H9 (cell line): Measurements from ENCODE around the gene MAML3. TPM values are rescaled to one million over a fixed set of nuclear protein-coding genes. Genes with fewer than 3 reads are reported as not detected.

Source experiments
- DNase-seq: peaks from one replicate; pipeline ENCODE4 v3.0.0-alpha.2; 2017
- H2AFZ ChIP-seq: one replicate; pipeline ENCODE4 v1.6.1; 2013; ENCODE audit warnings: mild to moderate bottlenecking, low read length, control low read depth, moderate library complexity
- H2AK5ac ChIP-seq: 2 replicates; pipeline ENCODE4 v1.6.1; 2013; ENCODE audit warnings: low read length, control low read depth, mixed read lengths; ENCODE audit not compliant: insufficient read length
- H2BK120ac ChIP-seq: one replicate; pipeline ENCODE4 v1.6.1; 2013; ENCODE audit warnings: low read depth, mild to moderate bottlenecking, low read length, control low read depth, inconsistent platforms; ENCODE audit not compliant: poor library complexity, severe bottlenecking
- H2BK12ac ChIP-seq: 2 replicates; pipeline ENCODE4 v1.6.1; 2013; ENCODE audit warnings: low read length, control low read depth, mixed read lengths, low read depth; ENCODE audit not compliant: insufficient read length
- H2BK15ac ChIP-seq: 2 replicates; pipeline ENCODE4 v1.6.1; 2013; ENCODE audit warnings: low read depth, low read length, control low read depth
- H2BK20ac ChIP-seq: one replicate; pipeline ENCODE4 v1.6.1; 2013; ENCODE audit warnings: low read depth, mild to moderate bottlenecking, low read length, control low read depth, inconsistent platforms; ENCODE audit not compliant: poor library complexity, severe bottlenecking
- H2BK5ac ChIP-seq: 2 replicates; pipeline ENCODE4 v1.6.1; 2013; ENCODE audit warnings: low read length, control low read depth, mixed read lengths; ENCODE audit not compliant: insufficient read length
- H3K14ac ChIP-seq: 2 replicates; pipeline ENCODE4 v1.6.1; 2013; ENCODE audit warnings: low read length, control low read depth; ENCODE audit not compliant: insufficient read depth
- H3K18ac ChIP-seq: 2 replicates; pipeline ENCODE4 v1.6.1; 2013; ENCODE audit warnings: low read depth, mild to moderate bottlenecking, mixed read lengths, low read length, control low read depth; ENCODE audit not compliant: insufficient read length
- H3K23ac ChIP-seq: 2 replicates; pipeline ENCODE4 v1.6.1; 2013; ENCODE audit warnings: low read length, control low read depth, mixed read lengths, low read depth; ENCODE audit not compliant: insufficient read length
- H3K23me2 ChIP-seq: 2 replicates; pipeline ENCODE4 v1.6.1; 2013; ENCODE audit warnings: low read depth, mild to moderate bottlenecking, mixed read lengths, low read length, control low read depth; ENCODE audit not compliant: insufficient read length, poor library complexity, severe bottlenecking
- H3K27ac ChIP-seq: 2 replicates; pipeline ENCODE4 v1.5.1; 2013; ENCODE audit warnings: low read length, control low read depth, mixed read lengths, low read depth; ENCODE audit not compliant: insufficient read length
- H3K27me3 ChIP-seq: 2 replicates; pipeline ENCODE4 v1.6.1; 2013; ENCODE audit warnings: low read length, control low read depth, inconsistent platforms; ENCODE audit not compliant: insufficient read depth
- H3K4ac ChIP-seq: 2 replicates; pipeline ENCODE4 v1.6.1; 2013; ENCODE audit warnings: low read depth, mild to moderate bottlenecking, control low read depth, inconsistent platforms, low read length, moderate library complexity
- H3K4me1 ChIP-seq: 2 replicates; pipeline ENCODE4 v1.6.1; 2013; ENCODE audit warnings: low read length, control low read depth, inconsistent platforms; ENCODE audit not compliant: insufficient read depth
- H3K4me2 ChIP-seq: 2 replicates; pipeline ENCODE4 v1.6.1; 2013; ENCODE audit warnings: low read length, control low read depth, mixed read lengths; ENCODE audit not compliant: insufficient read length, insufficient read depth
- H3K56ac ChIP-seq: 2 replicates; pipeline ENCODE4 v1.6.1; 2013; ENCODE audit warnings: low read depth, mild to moderate bottlenecking, mixed read lengths, low read length, control low read depth; ENCODE audit not compliant: insufficient read length
- H3K79me1 ChIP-seq: 2 replicates; pipeline ENCODE4 v1.6.1; 2013; ENCODE audit warnings: low read depth, mild to moderate bottlenecking, moderate library complexity, low read length, control low read depth, inconsistent platforms; ENCODE audit not compliant: insufficient read depth, poor library complexity, severe bottlenecking
- H3K79me2 ChIP-seq: 2 replicates; pipeline ENCODE4 v1.6.1; 2013; ENCODE audit warnings: low read length, control low read depth, inconsistent platforms; ENCODE audit not compliant: insufficient read depth
- H3K9ac ChIP-seq: 2 replicates; pipeline ENCODE4 v1.6.1; 2013; ENCODE audit warnings: low read length, control low read depth, mixed read lengths; ENCODE audit not compliant: insufficient read length; ENCODE audit errors: extremely low read depth
- H3K9me3 ChIP-seq: one replicate; pipeline ENCODE4 v1.6.1; 2013; ENCODE audit warnings: low read depth, low read length, inconsistent platforms; ENCODE audit not compliant: control insufficient read depth
- H3T11ph ChIP-seq: one replicate; pipeline ENCODE4 v1.6.1; 2013; ENCODE audit warnings: mild to moderate bottlenecking, low read length, control low read depth, inconsistent platforms
- H4K20me1 ChIP-seq: one replicate; pipeline ENCODE4 v1.6.1; 2013; ENCODE audit not compliant: control insufficient read depth, insufficient read length, insufficient read depth
- H4K5ac ChIP-seq: 2 replicates; pipeline ENCODE4 v1.6.1; 2013; ENCODE audit warnings: low read depth, mild to moderate bottlenecking, mixed read lengths, low read length, control low read depth; ENCODE audit not compliant: insufficient read length
- H4K8ac ChIP-seq: replicated peaks from 2 replicates; pipeline ENCODE4 v1.6.1; 2013; ENCODE audit warnings: low read length, control low read depth, mixed read lengths, low read depth; ENCODE audit not compliant: insufficient read length
- H4K91ac ChIP-seq: 2 replicates; pipeline ENCODE4 v1.6.1; 2013; ENCODE audit warnings: low read depth, mild to moderate bottlenecking, moderate library complexity, mixed read lengths, low read length, control low read depth; ENCODE audit not compliant: insufficient read length
- H3K27ac Mint-ChIP-seq, 3 experiments: 2 replicates in 2 of 3; 3 replicates in 1 of 3; pipeline ENCODE4 v1.8.0; 2020 to 2021; ENCODE audit warnings: mixed read lengths in 3 of 3, mild to moderate bottlenecking in 1 of 3, moderate library complexity in 1 of 3
- H3K27me3 Mint-ChIP-seq: 2 replicates; pipeline ENCODE4 v1.8.0; 2021; ENCODE audit warnings: low read depth, mild to moderate bottlenecking, moderate library complexity, mixed read lengths
- H3K36me3 Mint-ChIP-seq, 3 experiments: 2 replicates in 2 of 3; 3 replicates in 1 of 3; pipeline ENCODE4 v1.8.0; 2020 to 2021; ENCODE audit warnings: low read depth in 3 of 3, mixed read lengths in 3 of 3; ENCODE audit not compliant: insufficient read depth in 1 of 3
- H3K4me1 Mint-ChIP-seq, 2 experiments: 2 replicates each; pipeline ENCODE4 v1.8.0; 2020; ENCODE audit warnings: mixed read lengths in 2 of 2
- H3K4me3 Mint-ChIP-seq, 2 experiments: 2 replicates in 1 of 2; 3 replicates in 1 of 2; pipeline ENCODE4 v1.8.0; 2020 to 2021; ENCODE audit warnings: mild to moderate bottlenecking in 2 of 2, mixed read lengths in 2 of 2, moderate library complexity in 1 of 2
- H3K9me3 Mint-ChIP-seq, 2 experiments: 2 replicates in 1 of 2; 3 replicates in 1 of 2; pipeline ENCODE4 v1.8.0; 2020; ENCODE audit warnings: mild to moderate bottlenecking in 2 of 2, mixed read lengths in 2 of 2, moderate library complexity in 1 of 2
- CTCF ChIP-seq: fragments of 200-600 bp; sonication (generic); conservative IDR thresholded peaks from 3 replicates; pipeline ENCODE4 v1.8.0; 2021; ENCODE audit warnings: antibody characterized with exemption, mild to moderate bottlenecking
- WGBS: extraction: QIAGEN DNeasy Blood & Tissue Kit; methylation state at CpG from one replicate; pipeline ENCODE4 v1.1.7; 2013; ENCODE audit warnings: missing lambda C conversion rate, low lambda C conversion rate, mixed read lengths; ENCODE audit not compliant: insufficient read length; ENCODE audit errors: extremely low coverage; 5-methylcytosine and 5-hydroxymethylcytosine counted together
- total RNA-seq: library from RNA; stranded (reverse); gene quantifications from 2 replicates; pipeline ENCODE4 v1.2.1, GENCODE V29; 2021

The MAML3 gene
- total RNA-seq, 1 experiment from 2014 or later, result 3.9 TPM

GRCh38 chr4:139756391-139757180 is 397.4 kb downstream of the MAML3 start:
- no peaks in the 10 kb centered on the region for H3K79me2 ChIP-seq
- no peak overlapping the region for H3K56ac ChIP-seq

More at GRCh38 chr4:139756391-139757180, 397.4 kb downstream of the MAML3 start:
- Histone ChIP-seq H2AK5ac (no peak overlapping the region), H2BK120ac (no peak overlapping the region), H2BK5ac (no peak overlapping the region), H3K79me1 (no peaks in the 10 kb centered on the region), H4K5ac (no peak overlapping the region), H3K14ac (no peak overlapping the region), H2BK12ac (no peak overlapping the region), H3K27me3 (no peaks in the 10 kb centered on the region), H3K4me1 (no peaks in the 10 kb centered on the region), H4K91ac (no peak overlapping the region), H2AFZ (no peak overlapping the region), H3K23ac (no peak overlapping the region), H3K23me2 (no peaks in the 10 kb centered on the region), H3K18ac (no peak overlapping the region), H3K27ac (no peak overlapping the region), H4K8ac (no peak overlapping the region), H4K20me1 (no peaks in the 10 kb centered on the region), H2BK15ac (no peak overlapping the region), H3K4me2 (no peak overlapping the region), H2BK20ac (no peak overlapping the region), H3K9me3 (no peaks in the 10 kb centered on the region), H3K4ac (no peak overlapping the region), H3T11ph (no peak overlapping the region), H3K9ac (no peak overlapping the region)
- Mint-ChIP-seq H3K4me1 (peaks cover 4 to 8% of the 10 kb centered on the region in 2 experiments), H3K9me3 (no peaks in the 10 kb centered on the region), H3K36me3 (no peaks in the 10 kb centered on the region), H3K27me3 (peaks cover 16% of the 10 kb centered on the region), H3K27ac (no peak overlapping the region), H3K4me3 (no peak overlapping the region)
- WGBS, result no CpG with 5 or more reads among the region's 10 CpGs
- DNase-seq, result no peak
- TF ChIP-seq CTCF, result no peak
